GM18873 (cell line): ENCODE measurements around the gene LGALS4.
"Not testable (repeated sequence)": the region's sequence is repeated elsewhere in the genome, so short reads cannot be mapped to it uniquely, and the experiment has no call there.

Experiments
- ATAC-seq: cut with Tn5 transposase; IDR thresholded peaks from one replicate; pipeline ENCODE4 v1.9.1; 2021; ENCODE audit warnings: mild to moderate bottlenecking, moderate library complexity, moderate number of reproducible peaks; ENCODE audit not compliant: unreplicated experiment, low FRiP score

The LGALS4 gene

DNA sequence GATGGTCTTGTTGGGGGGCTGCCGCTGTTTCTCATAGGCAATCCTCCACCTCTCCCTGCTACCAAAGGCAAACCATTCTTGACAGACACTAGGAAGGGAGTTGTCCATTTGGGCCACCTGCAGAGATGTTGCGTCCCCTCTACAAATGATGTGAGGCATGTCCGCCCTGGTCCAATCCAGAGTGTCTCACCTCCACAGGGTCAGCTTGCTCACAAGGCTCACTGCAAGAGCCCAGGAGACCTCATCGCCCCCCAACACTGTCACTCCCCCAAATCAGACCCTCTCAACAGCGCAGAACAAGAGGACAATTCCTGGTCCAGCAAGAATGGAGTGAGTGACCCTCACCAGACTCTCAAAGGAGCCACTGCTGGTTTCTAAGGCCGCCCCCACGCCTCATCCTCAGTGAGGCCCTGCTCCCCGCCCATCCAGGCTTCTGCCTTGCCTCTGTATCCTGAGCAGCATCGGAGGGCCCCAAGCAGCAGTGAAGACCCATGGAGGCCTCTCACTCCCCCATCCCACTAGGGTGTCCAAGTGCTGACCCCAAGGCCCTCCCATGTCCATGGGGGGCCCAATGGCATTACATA, 30.5 kb upstream of the LGALS4 start:
- no peak for ATAC-seq

- ATAC-seq = no peak
Measured at GRCh38 chr19:38842439-38843174, 29.9 kb upstream of the LGALS4 start.

DNA sequence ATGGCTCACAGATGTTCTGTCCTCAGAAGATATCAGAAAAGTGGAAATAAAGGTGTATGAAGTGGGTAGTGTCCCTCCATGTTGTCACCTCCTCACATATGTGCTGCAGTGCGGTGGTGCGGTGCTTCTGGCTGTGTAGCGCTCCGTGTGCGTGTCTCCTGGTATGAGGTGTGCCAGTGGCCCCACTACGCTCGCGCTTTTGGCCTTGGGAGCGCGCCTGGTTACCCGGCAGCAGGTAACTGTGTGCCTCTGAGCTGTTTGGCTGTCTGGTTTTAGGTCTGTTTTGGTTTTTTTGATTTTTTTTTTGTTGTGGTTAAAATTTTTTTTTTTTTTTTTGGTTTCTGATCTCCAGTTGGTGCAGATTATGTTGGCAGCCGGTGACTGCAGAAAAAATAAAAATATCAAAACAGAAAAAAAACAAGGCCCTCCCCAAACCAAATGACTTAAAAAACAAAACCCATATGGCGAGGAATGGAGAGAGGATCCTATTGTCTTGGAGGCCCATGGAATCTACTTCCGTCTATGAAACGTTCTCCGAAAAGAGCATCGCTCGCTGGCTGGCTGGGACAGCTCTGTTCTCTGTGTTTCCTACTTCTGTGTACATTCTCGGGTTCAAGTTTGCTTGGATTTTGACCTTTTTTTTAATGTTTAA, 29.2 kb upstream of the LGALS4 start:
- ATAC-seq = no peak

- no peak for ATAC-seq
Measured at GRCh38 chr19:38841180-38841766, 28.5 kb upstream of the LGALS4 start.

DNA sequence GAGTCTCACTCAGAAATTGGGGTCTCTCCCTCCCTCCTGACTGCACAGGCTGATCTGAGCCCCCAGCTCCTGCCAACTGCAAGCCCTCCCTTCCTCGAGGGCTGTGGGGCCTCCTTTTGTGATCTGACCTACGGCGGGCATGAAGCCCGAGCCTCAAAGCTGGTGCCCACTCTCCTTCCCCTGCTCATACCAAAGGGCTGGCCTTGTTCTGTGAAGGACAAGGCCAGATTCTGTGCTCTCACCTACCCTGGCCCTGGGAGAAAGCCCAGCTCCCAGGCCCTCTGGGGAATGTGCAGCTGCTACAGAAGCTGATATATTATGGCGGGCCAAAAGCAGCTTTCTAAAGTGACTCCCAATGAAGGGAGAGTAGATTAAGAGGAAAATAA, 27.8 kb upstream of the LGALS4 start:
- no peak for ATAC-seq

DNA sequence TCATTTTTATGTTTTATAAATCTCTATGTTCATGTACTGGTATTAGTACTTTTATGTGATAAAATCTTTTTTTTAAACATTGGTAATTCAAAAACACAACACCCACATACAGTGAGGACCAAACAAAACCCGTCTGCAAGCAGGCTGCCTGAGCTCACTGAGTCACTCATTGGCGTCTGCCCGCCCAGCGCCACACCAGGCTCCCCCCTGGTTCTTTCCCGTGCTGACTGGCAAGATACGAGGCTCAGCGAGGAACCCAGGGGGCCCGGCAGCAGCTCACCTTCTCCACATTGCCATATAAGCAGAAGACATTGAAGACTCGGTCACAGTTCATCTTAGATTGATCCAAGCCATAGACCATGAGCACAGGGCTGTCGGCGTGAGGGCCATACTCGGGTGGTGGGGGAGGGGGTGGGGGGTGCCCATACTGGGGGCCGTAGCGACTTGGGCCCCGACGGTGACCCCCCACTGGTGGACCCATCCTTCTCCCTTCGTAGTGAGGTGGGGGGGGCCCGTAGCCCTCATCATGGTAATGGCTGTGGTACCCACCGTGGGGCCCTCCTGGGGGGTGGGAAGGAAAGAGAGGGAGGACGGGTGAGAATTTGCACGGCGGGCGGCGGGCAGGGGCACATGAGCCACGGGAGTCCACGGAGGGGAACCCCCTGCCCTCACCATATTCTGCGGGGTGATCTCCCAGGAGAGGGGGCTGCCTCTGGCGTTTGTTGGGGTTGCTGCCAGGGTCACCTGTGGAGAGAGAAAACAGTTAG, 27.3 kb upstream of the LGALS4 start:
- ATAC-seq = no peak

GRCh38 chr19:38838986-38839761, 26.4 kb upstream of the LGALS4 start:
- no peak for ATAC-seq

DNA sequence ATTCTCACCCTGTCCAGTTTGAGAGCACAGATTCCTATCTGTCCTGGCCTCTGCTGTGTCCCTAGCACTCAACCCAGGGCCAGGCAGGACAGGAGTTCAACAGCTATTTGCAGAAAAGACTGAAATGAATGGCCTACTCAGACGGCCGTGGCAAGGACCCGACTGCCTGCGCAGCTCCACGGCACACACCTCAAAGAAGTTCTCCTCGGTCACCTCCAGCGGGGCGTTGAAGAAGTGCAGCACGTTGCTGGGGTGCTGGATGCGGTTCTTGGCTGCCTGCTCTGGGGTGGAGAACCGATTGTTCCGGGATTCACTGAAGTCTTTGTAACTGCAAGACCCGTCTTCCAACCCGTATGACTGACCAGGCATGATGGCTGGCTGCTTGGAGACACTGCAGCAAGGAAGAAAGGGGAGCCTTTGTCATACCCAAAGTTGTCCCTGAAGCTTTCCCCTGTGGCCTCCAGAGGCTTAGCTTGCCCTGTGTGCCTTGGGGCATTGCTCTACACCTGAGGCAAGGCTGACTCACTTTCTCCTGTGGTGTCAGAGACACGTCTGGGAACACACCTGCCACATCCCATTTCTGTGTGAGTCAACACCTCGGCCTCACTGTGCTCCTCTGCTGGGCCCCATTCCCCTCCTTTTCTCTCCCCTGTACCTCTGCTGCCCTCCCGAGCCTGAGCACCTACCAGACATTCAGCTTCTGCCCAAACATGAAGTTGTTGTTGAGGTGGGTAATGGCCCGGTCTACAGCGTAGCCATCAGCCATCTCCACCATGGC, 25.7 kb upstream of the LGALS4 start:
- ATAC-seq = no peak

- ATAC-seq = no peak
Measured at GRCh38 chr19:38837656-38838121, 24.9 kb upstream of the LGALS4 start.

DNA sequence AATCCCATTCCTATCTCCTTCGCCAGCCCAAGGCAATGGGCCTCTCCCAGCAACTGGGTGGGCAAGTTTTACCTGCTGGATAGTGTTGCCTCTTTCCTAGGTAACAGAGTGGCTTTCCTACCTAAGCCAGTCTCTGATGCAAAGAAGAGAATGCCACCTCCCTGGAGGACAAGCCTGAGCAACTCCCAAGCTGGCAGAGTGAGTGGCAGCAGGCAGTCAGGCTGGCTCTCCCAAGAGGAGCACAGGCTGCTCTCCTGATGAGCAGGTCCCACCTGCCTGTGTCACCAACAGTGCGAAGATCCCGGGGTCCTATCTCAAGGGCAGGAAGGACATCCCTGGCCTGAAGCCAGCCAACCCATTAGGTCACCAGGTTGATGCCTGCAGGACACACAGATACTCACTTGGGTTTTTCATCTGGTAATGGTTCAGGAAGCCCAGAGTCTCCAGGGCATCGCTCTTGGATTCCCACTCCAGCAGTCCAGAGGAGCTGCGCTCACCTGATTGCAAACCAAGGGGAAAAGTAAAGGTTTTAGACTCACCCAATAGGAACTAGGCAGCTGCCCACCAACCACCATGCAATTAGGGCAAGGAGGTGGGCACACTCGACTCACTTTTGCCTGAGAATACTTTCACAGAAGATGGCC, 24.4 kb upstream of the LGALS4 start:
- no peak for ATAC-seq

DNA sequence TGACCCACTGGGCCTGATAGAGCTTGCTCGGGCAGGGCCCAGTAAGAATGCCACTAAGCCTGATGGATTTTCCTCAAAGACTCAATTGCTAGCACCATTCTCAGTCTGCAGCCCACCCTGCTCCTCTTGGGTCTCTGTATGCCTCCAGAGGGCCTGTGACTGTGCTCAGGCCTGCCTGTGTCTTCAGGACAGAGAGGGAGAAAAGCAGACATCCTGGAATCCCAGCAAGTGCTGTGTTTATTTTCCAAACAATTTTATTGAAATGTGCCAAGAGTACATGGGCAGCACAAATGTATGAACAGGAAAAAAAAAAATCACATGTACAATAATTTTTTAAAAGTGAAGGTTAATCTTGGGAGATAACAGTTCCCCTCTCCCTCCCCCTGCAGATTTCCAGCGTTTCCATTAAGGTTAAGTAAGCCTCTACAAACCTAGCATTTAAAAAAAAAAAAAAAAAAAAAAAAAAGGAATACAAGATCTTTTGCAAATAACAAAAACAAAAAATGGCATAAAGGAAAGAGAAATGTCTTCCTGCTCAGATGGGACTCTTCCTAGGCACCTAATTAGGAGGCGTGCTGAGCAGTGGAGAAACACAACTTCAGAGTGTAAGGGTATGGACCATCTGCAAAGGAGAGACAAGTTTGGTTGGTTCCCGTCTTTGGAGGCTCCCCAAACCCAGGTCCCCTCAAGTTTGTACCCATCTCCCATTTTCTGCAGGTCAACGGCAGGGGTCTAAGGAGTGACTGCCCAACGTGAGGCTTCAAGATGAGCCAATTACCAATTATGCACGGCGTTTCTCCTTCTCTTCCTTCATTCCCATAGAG, 23.6 kb upstream of the LGALS4 start:
- ATAC-seq = no peak

GRCh38 chr19:38834590-38834989, 21.8 kb upstream of the LGALS4 start:
- ATAC-seq = no peak

DNA sequence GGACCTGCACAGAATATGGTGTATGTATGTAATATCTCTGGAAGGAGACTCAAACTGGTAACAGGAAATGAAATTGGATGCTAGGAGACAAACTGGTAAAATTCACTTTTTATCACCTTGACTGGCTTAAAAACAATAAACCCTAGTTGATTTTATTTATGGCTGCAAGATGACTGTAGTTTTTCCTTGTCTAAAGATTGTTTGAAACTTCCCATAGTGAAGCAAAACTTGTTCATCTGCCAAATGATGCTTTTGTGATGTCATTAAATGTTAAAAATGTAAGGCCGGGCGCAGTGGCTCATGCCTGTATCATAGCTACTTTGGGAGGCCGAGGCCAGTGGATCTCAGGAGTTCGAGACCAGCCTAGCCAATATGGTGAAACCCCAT, 21.4 kb upstream of the LGALS4 start:
- no peak for ATAC-seq

- no peak for ATAC-seq
Measured at GRCh38 chr19:38833092-38833425, 20.3 kb upstream of the LGALS4 start.

DNA sequence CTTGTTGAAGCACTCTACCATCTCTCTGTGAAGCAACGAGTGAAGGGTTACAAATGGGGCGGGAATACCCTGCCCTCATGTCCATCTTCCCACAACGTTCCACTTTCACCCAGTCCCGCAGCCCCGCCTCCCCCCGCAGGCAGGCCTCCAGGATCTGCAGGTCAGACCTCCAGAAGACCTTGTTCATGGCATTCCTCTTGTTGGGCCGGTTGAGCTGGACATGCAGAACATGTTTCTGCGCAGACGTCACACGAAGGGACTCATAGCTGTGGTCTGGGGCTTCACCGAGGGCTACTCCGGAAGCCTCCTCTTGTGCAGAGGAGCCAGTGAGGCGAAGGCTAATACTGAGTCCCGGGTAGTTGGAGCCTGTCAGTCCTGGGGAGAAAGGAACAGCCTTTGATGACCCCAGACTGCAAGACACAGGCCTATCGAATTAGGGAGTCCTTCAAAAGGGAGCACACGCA, 18.4 kb upstream of the LGALS4 start:
- ATAC-seq = peak; percentile 24

GRCh38 chr19:38830039-38830733, 17.4 kb upstream of the LGALS4 start:
- no peak for ATAC-seq

- ATAC-seq = not testable (repeated sequence)
Measured at GRCh38 chr19:38829203-38829602, 16.5 kb upstream of the LGALS4 start.
